NCI-H524 treated with DMSO at 0.1 percent for 48 hours (cell line): ENCODE data around the gene DMD.

ENCODE experiments used
- DNase-seq: peaks from one replicate; lab custom pipeline; 2025; lab: John Stamatoyannopoulos, UW

The DMD gene

GRCh38 chrX:31349515-31349914 lies 1861.8 kb downstream of the DMD start:
- DNase-seq = no peak

GRCh38 chrX:31340587-31340986 lies 1870.8 kb downstream of the DMD start:
- DNase-seq = no peak

- DNase-seq = no peak
Observed at GRCh38 chrX:31338991-31339350, 1872.4 kb downstream of the DMD start.

- no peak for DNase-seq
Observed at GRCh38 chrX:31337332-31337731, 1874.0 kb downstream of the DMD start.

- no peak for DNase-seq
Observed at GRCh38 chrX:31336419-31336818, 1874.9 kb downstream of the DMD start.

GRCh38 chrX:31334997-31335396 lies 1876.4 kb downstream of the DMD start:
- no peak for DNase-seq

GRCh38 chrX:31333165-31333831 lies 1878.1 kb downstream of the DMD start:
- DNase-seq = no peak

- DNase-seq = no peak
Observed at GRCh38 chrX:31331928-31332327, 1879.4 kb downstream of the DMD start.

GRCh38 chrX:31331015-31331414 lies 1880.3 kb downstream of the DMD start:
- DNase-seq = no peak

GRCh38 chrX:31329298-31329697 lies 1882.1 kb downstream of the DMD start:
- no peak for DNase-seq

- no peak for DNase-seq
Observed at GRCh38 chrX:31323658-31324057, 1887.7 kb downstream of the DMD start.

GRCh38 chrX:31320740-31321139 lies 1890.6 kb downstream of the DMD start:
- DNase-seq = no peak

- no peak for DNase-seq
Observed at GRCh38 chrX:31319586-31319985, 1891.8 kb downstream of the DMD start.

- DNase-seq = no peak
Observed at GRCh38 chrX:31318866-31319265, 1892.5 kb downstream of the DMD start.

GRCh38 chrX:31316340-31316991 lies 1894.9 kb downstream of the DMD start:
- no peak for DNase-seq

- DNase-seq = no peak
Observed at GRCh38 chrX:31314921-31315320, 1896.4 kb downstream of the DMD start.

- DNase-seq = no peak
Observed at GRCh38 chrX:31307952-31308351, 1903.4 kb downstream of the DMD start.

GRCh38 chrX:31302573-31303075 lies 1908.7 kb downstream of the DMD start:
- DNase-seq = no peak

- no peak for DNase-seq
Observed at GRCh38 chrX:31301941-31302340, 1909.4 kb downstream of the DMD start.

GRCh38 chrX:31301203-31301602 lies 1910.1 kb downstream of the DMD start:
- DNase-seq = no peak

- DNase-seq = no peak
Observed at GRCh38 chrX:31298916-31299315, 1912.4 kb downstream of the DMD start.

- DNase-seq = no peak
Observed at GRCh38 chrX:31297881-31298280, 1913.5 kb downstream of the DMD start.

- DNase-seq = no peak
Observed at GRCh38 chrX:31294475-31294874, 1916.9 kb downstream of the DMD start.

- no peak for DNase-seq
Observed at GRCh38 chrX:31293409-31293808, 1917.9 kb downstream of the DMD start.
